SK-MEL-5 (cell line): ENCODE results near the gene SEBOX. TPM values are rescaled to one million over a fixed set of nuclear protein-coding genes. Genes with fewer than 3 reads are reported as not detected.
A peak's percentile ranks its signal among the peaks of the same experiment; 100 is the strongest.
"Not testable (repeated sequence)": the region's sequence is repeated elsewhere in the genome, so short reads cannot be mapped to it uniquely, and the experiment has no call there.

Experiments
- DNase-seq: peaks from one replicate; pipeline ENCODE4 v3.0.0-alpha.2; 2016; ENCODE audit warnings: low read depth, low spot score
- in situ Hi-C: cut with HindIII; loops from 2 replicates; pipeline ENCODE4 v1.10.0; 2016; ENCODE audit warnings: low sequenced_read_pairs, high pct_unique_total_duplicates, low pct_unique_long_range_greater_than_20kb
- total RNA-seq: library from RNA; depleted of rRNA; stranded (reverse); fragments of >200 nt; shearing (Covaris generic); gene quantifications from 2 replicates; pipeline ENCODE4 v1.2.3, GENCODE V29; 2014

The SEBOX gene
- total RNA-seq, 1 experiment from 2014 or later = not detected

- in situ Hi-C loops = no loop called here
- DNase-seq = no peak
These were observed 16.0 kb downstream of the SEBOX start for GRCh38 chr17:28348979-28349378.

GRCh38 chr17:28347261-28347891 is 17.6 kb downstream of the SEBOX start:
- DNase-seq = no peak
- in situ Hi-C loops = no loop called here

- in situ Hi-C loops = no loop called here
- DNase-seq = peak; percentile 55
These were observed 18.2 kb downstream of the SEBOX start for GRCh38 chr17:28346746-28347246.

GRCh38 chr17:28346199-28346580 is 18.8 kb downstream of the SEBOX start:
- no peak for DNase-seq

DNA sequence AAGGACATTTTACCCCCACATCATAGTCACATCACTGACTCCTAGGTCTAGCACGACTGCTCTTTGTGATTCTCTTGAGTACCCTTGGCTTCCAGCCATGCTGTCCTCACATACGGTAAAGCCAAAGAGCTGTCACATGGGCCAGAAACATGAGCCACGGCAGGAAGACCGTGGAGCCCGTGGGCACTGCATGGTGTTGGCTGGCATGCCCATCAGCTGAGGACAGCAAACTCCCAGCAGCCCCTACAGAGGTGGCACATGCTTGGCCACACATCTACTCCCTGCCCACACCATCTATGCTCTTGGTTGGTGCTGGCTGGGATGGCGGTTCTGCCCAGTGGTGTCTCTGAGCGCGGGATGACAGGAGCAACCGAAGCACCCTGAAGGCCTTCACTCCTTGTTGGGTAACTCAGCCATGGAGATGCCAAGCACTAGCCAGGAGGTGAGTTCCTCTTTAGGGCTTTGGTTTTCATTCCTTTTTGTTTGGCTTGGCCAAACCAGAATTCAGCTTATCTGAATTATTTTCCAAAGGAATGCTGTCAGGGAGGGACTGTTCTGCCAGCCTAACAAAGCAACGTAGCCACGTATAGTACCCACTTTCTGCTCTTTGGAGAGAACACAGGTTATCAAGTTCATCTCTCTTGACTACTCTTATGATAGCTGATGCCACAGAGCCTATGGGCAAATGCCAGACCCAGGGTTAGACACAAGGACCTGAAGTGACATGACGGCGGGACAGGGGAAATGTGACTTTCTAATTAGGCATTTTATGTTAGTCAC is 19.4 kb downstream of the SEBOX start:
- in situ Hi-C loops = no loop called here

More at GRCh38 chr17:28346199-28346580, 18.8 kb downstream of the SEBOX start:
- in situ Hi-C loops = no loop called here

GRCh38 chr17:28344435-28344901 is 20.5 kb downstream of the SEBOX start:
- no peak for DNase-seq
- in situ Hi-C loops = no loop called here

More for the DNA sequence above, 19.4 kb downstream of the SEBOX start:
- DNase-seq = no peak

- no peak for DNase-seq
- in situ Hi-C loops = no loop called here
These were observed 21.0 kb downstream of the SEBOX start for GRCh38 chr17:28344011-28344410.

DNA sequence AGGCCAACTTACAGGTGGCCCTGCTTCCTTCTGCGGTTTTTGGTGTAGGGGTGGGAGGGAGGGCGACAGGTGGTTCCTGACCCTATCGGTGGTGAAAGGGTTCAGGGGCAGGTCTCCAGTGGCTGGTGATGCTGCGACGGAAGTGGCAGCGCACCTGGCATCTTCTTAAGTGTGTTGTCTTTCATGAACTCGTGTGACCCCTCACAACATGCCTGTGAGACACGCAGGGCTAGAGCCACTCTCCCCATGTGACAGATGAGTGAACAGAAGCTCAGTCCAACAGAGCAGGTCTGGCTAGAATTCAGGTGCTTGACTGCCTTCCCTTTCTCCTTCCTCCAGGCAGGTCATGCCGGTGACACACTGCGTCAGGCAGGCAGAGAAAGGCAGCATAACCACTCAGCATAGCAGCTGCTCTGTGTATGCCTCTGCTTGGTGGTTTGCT is 21.5 kb downstream of the SEBOX start:
- no peak for DNase-seq
- in situ Hi-C loops = no loop called here

GRCh38 chr17:28342313-28342712 is 22.7 kb downstream of the SEBOX start:
- in situ Hi-C loops = no loop called here
- no peak for DNase-seq

- in situ Hi-C loops = no loop called here
- no peak for DNase-seq
These were observed 23.5 kb downstream of the SEBOX start for GRCh38 chr17:28341516-28341915.

DNA sequence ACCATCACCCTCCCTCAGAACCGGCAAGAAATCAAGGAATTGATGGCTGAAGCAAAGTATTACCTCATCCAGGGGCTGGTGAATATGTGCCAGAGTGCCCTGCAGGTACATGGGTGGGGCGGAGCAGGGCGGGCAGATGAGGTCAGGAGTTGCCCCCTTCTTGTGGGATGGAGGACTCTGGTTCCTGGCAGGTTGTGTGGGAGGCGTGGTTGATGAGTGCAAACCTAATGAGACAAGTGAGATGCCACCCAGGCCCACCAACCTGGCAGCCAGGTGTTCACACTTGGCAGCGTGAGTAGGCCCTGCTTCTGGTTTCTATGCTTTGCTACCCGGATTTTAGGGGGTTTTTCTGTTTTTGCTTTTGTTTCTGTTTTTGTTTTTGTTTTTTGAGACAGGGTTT is 24.6 kb downstream of the SEBOX start:
- in situ Hi-C loops = no loop called here
- DNase-seq = no peak

GRCh38 chr17:28339431-28339830 is 25.6 kb downstream of the SEBOX start:
- in situ Hi-C loops = no loop called here
- no peak for DNase-seq

GRCh38 chr17:28338769-28339212 is 26.2 kb downstream of the SEBOX start:
- DNase-seq, in situ Hi-C loops: not testable (repeated sequence)

- in situ Hi-C loops = no loop called here
- no peak for DNase-seq
These were observed 26.8 kb downstream of the SEBOX start for GRCh38 chr17:28338056-28338768.

DNA sequence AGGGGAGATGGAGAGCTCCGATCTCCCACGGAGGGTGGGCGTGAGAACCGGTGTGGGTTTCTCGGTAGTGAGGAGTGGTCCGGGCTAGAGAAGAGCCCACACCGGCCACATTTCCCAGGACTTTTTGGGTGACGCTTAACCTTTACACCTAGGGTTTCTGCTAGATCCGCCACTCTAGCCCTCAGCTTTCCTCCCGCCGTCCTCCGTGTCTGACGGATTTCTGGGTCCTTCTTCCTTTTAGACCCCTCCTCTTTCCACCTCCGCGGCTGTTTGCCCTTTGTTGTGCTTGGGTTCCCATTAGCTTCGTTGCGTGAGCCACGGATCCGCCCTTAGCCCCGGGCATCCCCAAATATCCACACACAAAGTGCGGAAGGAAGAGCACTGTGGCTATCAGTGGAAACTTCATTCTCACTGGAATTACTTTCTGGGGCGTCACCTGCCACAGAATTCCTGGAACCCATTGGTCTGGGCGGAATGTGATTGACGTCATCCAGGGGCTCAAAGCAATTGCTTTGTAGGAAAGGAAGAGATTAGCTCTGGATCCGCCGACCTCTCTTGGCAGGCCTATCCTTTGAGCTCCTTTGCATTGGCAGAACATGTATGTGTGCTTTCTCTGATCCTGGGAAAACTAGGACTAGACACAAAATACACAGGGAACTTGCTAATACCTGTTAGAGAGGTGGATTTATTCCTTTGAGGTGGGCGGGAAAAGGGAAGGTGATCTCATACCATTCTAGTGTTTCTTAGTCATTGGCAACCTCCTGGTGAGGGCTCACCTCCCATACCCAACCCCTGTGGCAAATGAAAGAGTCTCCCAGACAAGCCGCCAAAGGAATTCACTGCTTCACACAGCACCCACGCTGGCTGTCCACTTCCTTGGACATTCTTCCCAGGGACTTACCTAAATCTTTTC is 28.8 kb downstream of the SEBOX start:
- peak; percentile 71 for DNase-seq
- in situ Hi-C loops = no loop called here

DNA sequence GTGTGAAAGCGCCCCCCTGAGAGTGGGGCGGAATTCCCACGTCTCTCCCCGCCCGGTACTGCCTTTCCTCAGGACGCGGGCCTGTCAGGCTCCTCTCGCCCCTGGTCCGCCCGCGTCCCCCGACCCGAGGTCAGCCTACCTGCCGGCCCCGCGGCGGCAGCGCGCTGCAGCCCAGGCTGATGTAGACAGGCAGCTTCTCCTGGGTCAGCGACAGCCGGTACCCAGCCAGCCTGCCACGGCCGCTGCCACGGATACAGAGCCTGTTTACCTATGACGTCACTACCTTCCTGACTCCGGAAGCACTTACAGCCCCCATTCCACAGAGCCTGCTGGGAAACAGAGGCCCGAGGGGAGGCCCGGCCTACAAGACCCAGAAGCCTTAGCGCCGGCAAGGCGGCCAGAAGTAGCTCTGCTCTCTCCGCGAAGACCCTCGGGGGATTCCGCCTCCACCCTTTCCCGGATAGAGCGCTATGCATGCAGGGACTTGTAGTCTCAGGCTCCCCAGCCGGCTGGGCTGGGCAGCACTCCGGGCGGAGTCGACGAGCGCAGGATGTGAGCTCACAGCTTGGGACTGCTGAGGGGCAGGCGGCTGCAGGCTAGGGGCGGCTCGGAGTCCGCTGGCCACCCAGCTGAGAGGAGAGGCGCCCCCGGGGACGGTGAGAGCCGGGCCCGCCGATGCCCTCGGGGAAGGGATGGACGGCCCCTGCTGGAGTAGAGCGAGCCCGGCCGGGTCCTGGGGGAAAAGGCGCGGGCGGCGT is 29.6 kb downstream of the SEBOX start, which contains the start of the genes IFT20 and TNFAIP1:
IFT20 (minus strand) TSS at position 272 of the 758 bp plus-strand sequence. CDS start 3,487 bp downstream, outside the sequence.
TNFAIP1 (plus strand) TSS at position 561 of the 758 bp plus-strand sequence. CDS start 3,761 bp downstream, outside the sequence.
- DNase-seq = peak; percentile 100
- in situ Hi-C loops = no loop called here
